Measurements from ENCODE around the gene CELA2A.

- TF ChIP-seq CTCF (IDR thresholded peaks at IDR 0.05; ENCODE audit: insufficient read depth, low read length) = no peak
- TF ChIP-seq POLR2AphosphoS5 (IDR thresholded peaks at IDR 0.05; ENCODE audit: low read depth) = peak; percentile 72
- no peak for TF ChIP-seq REST (IDR thresholded peaks at IDR 0.05; ENCODE audit: insufficient replicate concordance, low read depth)
- no peak for TF ChIP-seq GABPA (IDR thresholded peaks at IDR 0.05; ENCODE audit: low read depth)
- peak; percentile 59 for TF ChIP-seq SPI1 (IDR thresholded peaks at IDR 0.05; ENCODE audit: borderline replicate concordance, low read depth)
These were observed 46.9 kb upstream of the CELA2A start, which contains the start of gene EFHD2 for GRCh38 chr1:15409388-15410222.
